GM18502 (cell line): ENCODE results near the gene COX7A2.

Experiments
- ATAC-seq: cut with Tn5 transposase; IDR thresholded peaks from one replicate; pipeline ENCODE4 v1.9.1; 2021; ENCODE audit warnings: mild to moderate bottlenecking; ENCODE audit not compliant: unreplicated experiment, poor library complexity

Gene COX7A2

DNA sequence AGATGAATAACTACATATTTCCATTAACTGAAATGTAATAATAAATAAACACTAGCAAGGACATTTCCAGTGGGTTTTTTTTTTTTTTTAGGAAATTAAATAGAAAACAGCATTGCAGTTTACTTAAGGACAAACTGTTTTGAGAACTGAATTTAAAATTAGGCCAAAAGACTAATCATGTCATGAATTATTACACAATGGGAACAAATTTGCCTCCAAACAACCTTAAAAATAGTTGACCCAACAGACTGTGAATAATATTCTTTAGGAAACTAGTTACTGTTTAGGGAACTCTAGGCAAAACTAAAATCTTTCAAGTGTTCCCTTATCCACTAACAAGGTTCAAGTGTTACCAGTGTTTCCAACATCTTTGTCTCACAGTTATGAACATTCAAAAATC, 21.3 kb downstream of the COX7A2 start:
- ATAC-seq, result no peak

DNA sequence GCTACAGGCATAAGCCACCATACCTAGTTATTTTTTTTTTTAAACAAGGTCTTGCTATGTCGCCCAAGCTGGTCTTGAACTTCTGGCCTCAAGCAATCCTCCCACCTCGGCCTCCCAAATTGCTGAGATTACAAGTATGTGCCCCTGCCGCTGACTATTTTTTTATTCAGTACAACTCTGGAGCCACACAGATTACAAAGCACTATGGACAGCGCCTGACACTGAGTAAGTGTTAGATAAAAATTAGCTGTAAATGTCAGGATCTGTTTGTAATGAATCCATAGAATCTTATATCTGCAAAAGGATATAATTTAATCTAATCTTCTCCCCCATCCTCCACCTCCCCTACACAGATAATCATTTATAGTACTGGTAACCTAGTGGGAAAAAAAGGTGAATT, 22.5 kb downstream of the COX7A2 start:
- ATAC-seq, result no peak

DNA sequence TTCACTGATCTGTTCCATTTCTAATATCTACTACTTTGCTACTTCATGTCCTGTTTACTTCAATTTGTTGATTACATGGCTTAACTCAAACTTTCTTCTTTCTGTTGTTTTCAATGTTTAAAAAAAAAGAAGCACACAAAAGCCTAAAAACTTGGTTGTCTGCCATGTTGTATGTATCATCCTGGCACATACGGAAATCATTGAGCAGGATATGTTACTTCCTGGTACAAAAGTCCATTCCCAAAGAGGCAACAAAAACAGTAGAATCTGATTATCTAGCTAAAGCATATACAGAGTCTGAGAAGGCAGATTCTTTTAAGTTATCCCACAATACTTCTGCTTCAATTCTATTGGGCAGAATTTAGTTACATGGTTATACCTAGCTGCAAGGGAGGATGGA, 23.2 kb downstream of the COX7A2 start:
- ATAC-seq, result no peak

GRCh38 chr6:75219263-75219662, 24.3 kb downstream of the COX7A2 start:
- no peak for ATAC-seq

DNA sequence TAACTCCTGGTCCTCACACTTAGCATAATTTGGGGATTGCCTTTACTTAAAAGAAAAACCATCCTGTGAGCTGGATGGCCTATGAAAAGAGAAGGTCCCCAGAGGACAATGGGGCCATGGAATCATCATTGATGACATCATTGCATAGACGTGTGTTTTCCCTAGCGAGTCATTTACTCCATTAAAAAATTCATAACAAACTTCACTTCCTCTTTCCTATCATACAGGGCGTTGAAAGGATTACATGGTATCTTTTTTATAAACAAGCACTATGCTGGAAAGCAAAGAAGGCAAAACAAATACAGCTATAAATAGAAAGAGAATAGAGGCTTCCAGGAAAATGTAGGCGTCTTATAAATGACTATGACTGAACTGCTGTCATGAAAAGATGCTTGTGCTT, 26.4 kb downstream of the COX7A2 start:
- ATAC-seq, result no peak

DNA sequence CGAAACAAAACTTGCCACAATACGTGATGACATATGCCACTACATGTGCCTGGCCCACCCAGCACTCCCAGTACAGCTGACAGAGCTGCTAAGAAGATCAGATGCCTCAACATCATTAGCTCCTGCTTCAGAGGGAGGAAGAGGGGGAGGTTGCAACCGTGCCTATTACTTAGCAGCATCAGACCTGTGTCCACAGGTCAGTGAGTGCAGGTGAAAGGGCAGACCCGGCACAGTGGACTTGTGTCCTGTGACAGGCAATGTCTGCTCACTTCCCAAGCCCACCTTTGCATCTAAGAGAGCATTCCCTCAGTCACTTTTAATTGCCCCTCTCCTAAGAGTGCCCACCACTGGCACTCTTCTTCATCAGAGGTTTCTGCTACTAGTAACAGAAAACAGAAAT, 28.3 kb downstream of the COX7A2 start:
- ATAC-seq, result no peak

GRCh38 chr6:75213732-75214131, 29.9 kb downstream of the COX7A2 start:
- peak; percentile 41 for ATAC-seq

DNA sequence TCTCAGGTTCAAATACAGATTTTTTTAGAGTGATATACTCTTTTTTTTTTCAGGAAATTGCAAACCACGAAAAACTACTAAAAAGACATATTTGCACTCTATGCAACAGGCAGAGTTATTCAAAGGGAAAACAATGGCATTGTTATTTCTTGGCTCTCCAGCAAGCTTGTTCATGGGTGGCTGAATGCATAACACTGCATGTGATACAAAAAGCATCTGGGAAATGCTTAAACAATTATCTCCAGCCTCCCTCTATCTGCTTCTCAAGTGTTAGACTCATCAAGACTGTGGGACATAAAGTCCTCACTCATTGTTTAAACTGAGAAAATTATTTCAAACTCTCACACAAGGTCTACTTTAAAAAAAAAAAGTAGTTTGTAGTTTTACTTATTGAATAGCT, 30.5 kb downstream of the COX7A2 start:
- no peak for ATAC-seq

DNA sequence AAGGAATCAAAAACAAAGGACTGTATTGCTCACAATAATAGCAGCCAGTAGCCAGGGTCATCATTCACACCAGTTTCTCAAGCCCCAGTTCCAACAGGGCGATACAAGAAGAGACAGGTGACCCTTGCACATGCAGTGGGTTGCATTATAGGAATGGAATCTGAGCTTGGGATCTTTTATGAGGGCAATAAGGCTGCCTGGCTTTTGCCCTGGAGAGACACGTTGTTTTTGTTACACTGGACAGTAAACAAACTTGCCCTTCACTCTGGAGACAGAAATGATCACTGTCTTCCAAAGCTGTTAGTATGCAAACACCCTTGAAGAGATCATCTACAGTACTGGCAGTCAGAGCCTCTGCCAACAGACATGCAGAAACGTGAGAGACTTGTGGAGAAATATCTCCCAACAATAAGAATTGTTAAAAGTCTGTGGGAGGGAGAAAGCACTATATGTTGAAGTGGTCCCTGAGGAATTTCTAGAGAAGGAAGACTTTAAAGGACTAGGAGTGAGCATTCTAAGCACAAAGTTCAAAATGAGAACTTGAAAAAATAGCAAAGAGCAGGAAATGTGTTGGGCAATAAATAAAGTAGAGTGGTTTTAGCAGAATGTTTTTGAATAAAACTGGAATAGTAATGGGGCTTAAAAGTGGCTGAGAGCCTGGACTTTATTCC, 31.5 kb downstream of the COX7A2 start:
- no peak for ATAC-seq

- ATAC-seq, result no peak
Observed at GRCh38 chr6:75210885-75211739, 32.5 kb downstream of the COX7A2 start.

DNA sequence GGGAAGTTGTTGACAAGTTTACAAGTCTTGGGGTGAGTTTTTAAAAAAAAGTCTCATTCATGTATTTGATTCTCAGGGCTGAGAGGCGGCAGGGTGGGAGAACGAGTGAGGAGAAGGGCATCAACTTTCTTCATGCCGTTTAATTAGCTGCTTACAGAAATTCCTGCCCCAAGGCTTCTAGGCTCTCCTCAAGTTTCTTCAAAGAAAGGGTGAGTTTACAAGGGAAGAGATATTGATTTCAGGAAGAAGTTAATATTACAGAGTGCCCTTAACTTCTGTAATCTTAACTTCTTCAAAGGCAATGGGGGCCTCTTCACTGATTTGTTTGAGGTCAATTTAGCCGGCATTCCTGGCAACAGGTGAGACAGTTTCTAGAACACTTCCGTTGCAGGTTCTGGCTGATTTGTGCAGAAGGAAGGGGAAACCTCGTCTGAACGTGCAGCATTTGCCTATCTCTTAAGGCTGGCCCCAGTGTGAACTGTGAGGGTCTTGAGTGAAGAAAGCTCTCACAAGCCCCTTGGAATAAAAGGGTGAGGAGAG, 34.3 kb downstream of the COX7A2 start:
- no peak for ATAC-seq

- peak; percentile 74 for ATAC-seq
Observed at GRCh38 chr6:75208298-75209183, 35.1 kb downstream of the COX7A2 start.

DNA sequence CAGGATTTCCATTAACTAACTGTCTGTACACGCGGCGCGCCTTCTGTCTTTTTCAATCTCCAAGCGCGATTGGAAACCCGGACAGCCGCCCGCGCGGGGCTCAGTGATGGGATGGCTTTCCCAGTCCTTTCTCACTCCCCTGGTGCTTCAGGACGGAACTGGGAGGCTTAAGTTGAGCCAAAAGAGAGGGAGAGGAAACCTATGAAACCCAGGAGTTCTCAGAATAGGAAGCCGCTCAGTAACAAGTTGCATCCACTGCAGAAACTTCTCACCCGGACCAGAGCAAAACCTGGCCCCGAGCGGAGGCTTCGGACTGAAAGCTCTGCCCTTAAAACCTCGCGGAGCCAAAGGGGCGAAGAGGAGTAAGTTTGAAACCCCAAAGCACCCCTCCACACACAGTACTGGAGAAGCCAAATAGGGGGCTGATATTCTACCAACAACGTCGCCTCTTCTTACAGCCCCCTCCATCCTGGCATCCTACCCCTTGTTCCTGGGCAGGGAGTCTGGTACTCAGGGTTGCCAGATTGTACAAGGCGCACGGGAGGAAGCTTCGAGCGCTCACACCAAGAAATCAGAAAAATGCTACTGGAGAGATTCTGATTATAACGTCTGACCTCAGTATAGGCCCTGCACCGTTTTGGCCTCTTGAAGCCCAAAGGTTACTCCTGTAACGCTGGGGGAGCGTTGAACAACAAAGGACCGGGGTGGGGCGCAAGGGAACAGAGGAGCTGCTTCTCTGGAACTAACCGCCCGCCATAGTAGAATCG, 36.8 kb downstream of the COX7A2 start:
- ATAC-seq, result no peak

GRCh38 chr6:75205776-75206575, 37.6 kb downstream of the COX7A2 start, which contains the start of gene COL12A1:
TSS of gene COL12A1 (minus strand) at chr6:75206053. CDS start at chr6:75202792, 3,261 bp downstream.
- no peak for ATAC-seq

GRCh38 chr6:75204959-75205775, 38.4 kb downstream of the COX7A2 start:
- no peak for ATAC-seq

GRCh38 chr6:75204217-75204958, 39.2 kb downstream of the COX7A2 start:
- no peak for ATAC-seq

- ATAC-seq, result no peak
Observed at GRCh38 chr6:75203721-75204120, 39.9 kb downstream of the COX7A2 start.
